Hematopoietic multipotent progenitor cell treated with erythropoietin and hydrocortisone succinate and interleukin-3 and kit ligand, for 17 days (in vitro differentiated cells): ENCODE data around the gene GPC6.

ENCODE experiments used
- DNase-seq: peaks from one replicate; pipeline ENCODE4 v3.0.0-alpha.2; 2015; ENCODE audit warnings: low spot score

Gene GPC6

GRCh38 chr13:93775507-93776108, 549.0 kb downstream of the GPC6 start:
- no peak for DNase-seq

DNA sequence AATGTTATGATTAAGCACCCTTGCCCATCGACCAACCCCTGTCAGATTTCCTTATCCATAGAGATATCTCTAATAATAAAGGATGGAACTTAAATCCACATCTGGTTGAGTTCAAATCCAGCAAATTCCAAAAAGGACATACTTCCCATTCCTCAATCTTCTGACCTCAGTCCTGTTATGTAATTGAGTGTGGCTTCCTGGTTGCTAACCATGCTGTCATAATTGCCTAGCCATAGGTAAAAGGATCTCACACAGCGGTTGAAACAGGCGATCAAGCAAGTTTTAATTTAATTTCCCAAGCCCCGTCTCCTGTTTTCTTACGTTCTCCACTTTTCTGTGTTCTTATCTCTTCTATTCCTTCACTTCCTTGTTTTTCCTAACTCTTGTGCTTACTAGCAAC, 550.3 kb downstream of the GPC6 start:
- no peak for DNase-seq

DNA sequence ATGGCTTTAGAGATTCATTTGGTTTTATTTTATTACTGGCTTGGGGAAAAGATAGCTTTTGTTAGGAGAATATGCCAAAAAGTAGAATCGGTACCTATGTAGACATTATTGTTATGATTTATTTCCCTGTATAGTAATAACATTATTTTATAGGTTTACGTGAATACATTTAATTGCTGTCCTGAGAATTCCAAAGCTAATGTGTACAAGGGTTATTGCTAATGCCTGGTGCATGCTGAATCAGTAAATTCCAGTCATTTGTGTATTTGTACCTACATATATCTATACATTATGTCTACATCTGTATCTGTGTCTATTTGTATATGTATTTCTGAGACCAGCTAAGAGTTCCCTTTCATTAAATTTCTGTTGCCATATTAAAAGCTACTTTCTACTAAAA, 550.9 kb downstream of the GPC6 start:
- no peak for DNase-seq

- no peak for DNase-seq
Observed at GRCh38 chr13:93778548-93778947, 551.9 kb downstream of the GPC6 start.

- no peak for DNase-seq
Observed at GRCh38 chr13:93784191-93784590, 557.6 kb downstream of the GPC6 start.

DNA sequence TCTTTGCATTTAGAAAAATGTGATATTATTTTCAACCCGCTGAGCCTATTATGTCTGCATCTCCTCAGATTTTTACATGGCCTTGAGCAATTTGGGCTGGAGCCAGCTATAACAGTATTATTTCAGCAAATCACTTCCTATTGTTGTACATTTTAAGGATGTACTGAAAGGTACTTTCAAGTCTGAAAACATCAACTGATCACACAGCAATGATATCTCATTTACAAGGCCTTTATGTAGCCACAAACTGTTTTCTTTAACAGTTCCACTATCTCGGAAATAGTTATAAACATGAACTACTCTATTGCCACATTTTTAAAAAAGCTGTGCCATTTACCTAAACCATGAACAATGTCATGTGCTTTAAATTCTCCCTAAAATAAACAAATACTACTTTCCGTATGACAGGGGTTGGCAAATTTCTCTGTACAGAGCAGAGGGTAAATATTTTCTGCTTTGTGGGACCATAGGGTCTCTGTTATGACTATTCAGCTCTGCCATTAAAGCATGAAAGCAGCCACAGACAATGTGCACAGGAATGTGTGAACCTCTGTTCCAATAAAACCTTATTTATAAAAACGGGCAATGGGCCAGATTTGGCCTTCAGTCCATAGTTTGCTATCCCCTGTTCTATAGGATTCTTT, 560.4 kb downstream of the GPC6 start:
- no peak for DNase-seq

GRCh38 chr13:93788456-93788855, 561.8 kb downstream of the GPC6 start:
- DNase-seq = no peak

DNA sequence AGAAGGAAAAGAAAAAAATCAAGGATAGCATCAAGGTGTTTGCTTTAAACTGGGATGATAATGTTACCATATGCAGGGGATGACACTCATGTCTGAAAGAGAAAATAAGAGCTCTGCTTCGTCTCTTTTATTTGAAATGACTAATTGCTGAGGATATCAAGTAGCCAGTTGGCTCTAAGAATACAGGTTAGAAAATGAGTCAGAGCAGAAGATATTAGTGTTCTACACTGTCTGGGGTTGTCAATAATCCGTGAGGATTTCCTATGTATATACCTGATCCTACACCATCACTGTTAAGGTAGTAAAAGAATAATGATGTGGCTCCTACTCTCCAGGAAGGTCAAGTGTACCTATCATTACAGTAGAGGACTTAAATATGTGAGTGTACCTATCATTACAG, 562.5 kb downstream of the GPC6 start:
- no peak for DNase-seq

GRCh38 chr13:93794197-93794885, 567.7 kb downstream of the GPC6 start:
- no peak for DNase-seq

GRCh38 chr13:93797463-93797862, 570.9 kb downstream of the GPC6 start:
- DNase-seq = no peak

- DNase-seq = no peak
Observed at GRCh38 chr13:93800342-93800741, 573.7 kb downstream of the GPC6 start.

DNA sequence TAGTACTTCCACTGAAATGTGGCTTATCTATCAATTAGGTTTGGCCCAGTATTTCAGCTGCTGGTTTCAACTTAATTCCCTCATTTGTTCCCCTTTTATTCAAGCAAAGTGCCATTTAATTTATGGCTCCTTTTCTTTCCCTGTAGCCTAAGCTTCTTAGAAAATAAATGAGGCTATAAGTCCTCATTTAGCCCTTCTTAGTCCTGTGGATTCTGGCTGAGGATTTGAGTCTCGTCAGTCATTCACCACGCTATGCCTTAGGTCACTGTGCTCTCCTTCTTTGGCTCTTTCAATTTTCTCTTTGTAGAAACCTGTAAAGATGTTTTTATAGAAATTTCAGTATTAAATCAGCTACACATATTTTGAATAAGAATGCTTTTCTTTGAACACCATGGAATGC, 579.1 kb downstream of the GPC6 start:
- DNase-seq = no peak

DNA sequence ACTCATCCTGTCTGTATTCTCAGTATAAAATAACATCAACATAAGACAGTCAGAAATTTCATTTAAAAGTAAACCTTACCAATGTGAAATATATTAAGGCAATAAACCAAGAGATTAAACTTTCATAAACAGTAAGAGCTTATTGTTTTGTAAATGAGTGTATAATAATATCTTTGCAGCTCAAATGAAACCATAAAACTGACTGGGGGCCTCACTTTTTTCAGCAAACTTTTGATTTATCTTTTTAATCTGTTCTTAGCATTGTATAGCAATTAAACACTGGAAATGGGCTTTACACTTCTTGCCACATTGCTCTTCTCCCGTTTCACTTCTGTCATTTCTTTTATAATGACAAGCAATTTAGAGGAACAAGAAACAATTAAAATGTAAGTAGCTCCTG, 580.3 kb downstream of the GPC6 start:
- DNase-seq = no peak

DNA sequence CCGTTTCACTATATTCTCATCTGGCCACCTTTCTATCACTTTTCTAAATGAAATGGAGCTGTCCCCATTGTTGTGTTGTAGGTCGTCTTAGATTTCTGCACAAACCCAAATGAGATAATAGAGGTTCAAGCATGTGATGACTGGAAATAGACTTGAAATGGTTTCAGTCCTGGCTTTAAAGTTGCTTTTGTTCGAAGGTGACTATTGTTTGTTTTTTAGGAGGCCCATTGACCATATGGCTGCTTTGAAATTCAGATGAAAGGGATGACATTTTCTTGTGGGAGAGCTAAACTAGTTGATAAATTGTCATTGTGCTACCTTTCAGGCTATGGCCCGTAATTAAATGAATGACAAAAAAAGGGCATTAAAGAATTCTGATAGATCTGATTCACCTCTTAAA, 583.7 kb downstream of the GPC6 start:
- DNase-seq = no peak

DNA sequence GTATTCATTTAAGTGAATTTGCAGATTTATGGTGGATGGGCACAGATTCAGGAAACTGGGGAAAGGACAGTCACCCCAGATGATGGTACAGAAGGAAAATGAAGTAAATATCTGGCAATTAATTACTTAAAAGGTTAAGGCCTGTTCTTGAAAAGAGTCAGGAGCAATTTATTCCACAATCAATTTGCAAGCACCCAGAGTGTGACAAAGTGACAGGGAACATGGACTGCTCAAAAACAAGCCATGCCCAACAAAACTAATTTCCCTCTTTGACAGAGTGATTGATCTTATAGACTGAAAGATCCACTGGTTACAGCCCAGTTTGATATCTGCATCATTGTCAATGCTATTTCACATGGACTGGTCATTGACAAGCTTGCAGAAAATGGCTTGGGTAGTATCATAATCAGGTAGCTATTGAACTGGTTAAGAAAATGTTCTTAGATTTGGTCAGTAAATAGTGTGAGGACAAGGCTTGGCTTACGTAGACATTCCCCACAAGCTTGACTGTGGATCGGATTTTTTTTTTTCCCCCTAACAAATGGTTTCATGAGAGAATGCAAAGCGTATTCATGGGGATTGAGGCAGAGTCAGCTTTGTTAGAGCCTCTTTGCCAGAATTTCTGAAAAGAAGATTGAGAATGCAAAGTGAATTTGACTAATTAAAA, 584.6 kb downstream of the GPC6 start:
- DNase-seq = no peak

DNA sequence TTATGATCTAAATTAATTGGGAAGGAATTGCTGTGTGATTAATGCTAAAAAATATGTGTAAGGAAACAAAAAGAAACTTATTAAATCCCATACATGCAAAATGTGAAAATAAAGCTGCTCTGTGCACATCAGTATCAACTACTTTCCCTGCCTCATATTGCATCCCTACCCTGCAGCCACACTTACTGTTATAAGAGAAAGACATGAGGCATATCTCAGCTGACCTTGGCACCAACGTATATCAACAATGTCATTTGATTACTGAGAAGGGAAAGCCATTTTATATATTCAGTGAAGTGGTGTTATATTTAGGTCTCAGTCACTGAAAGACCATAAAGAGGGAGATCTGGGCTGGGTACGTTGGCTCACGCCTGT, 585.1 kb downstream of the GPC6 start:
- no peak for DNase-seq

DNA sequence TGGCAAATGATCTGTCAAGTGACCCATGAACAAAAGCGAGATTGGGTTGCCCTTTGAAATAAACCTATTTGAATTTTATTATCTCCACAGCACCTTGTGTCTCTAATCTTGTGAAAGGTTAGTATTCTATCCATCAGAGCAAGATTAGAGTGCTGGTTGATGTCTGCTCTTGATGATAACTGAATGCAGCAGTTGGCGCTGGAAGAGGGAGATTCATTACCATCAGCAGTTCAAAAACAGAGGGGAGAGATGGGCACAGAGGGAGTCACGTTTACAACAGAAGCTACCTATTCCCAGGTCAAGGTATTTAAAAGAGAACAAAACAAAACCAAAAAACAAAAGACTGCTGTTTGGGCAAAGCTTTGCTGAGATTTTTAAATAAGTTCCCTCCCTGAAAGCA, 588.1 kb downstream of the GPC6 start:
- DNase-seq = no peak

- no peak for DNase-seq
Observed at GRCh38 chr13:93818345-93818744, 591.7 kb downstream of the GPC6 start.

DNA sequence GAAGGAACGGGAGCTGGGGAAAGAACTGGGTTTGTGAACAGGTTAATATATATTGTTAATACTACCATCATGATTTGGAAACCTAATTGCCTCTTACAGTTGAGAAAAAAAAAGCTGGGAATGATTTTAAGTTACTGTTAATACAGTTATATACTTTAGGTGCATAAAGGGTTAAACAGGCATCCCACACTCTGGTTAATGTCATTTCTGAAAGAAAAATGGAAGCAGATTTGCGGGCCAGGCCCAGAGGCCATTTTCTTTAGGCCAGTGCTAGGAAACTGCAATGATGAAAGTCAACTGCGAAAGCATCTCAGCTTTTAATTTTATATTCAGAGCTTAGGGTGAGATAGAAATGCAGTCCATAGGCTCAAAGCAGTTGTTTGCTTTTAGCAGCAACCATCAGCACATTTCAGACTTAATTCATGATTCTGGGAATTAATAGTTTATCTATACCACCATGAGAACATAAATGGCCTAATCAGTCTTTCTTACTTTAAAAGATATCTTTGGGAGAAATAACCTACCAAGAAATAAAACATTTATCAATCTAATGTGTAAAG, 592.8 kb downstream of the GPC6 start:
- no peak for DNase-seq

- no peak for DNase-seq
Observed at GRCh38 chr13:93824286-93824685, 597.7 kb downstream of the GPC6 start.

DNA sequence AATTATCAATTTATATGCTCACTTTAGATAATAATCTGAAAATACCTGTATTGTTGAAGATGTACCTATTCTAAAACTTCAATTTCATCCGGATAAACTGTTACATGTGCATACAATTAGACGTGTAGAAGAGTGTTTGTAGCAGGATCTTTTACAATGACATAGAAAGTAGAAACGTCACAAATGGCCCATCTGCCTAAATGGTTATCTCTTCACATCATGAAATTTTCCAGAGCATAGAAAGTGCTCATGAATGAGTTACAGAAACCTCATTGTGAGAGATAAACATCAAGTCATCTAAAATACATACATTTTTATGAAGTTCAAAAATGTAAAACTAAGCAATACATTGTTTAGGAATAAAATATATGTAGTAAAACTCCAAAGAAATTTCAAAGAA, 607.4 kb downstream of the GPC6 start:
- DNase-seq = no peak

- DNase-seq = no peak
Observed at GRCh38 chr13:93843082-93843481, 616.5 kb downstream of the GPC6 start.

- DNase-seq = no peak
Observed at GRCh38 chr13:93847162-93847561, 620.6 kb downstream of the GPC6 start.
